H1 (cell line): Measurements from ENCODE around the gene ACBD6. TPM values are rescaled to one million over a fixed set of nuclear protein-coding genes. Genes with fewer than 3 reads are reported as not detected.

Source experiments
- ATF2 ChIP-seq: IDR thresholded peaks from 2 replicates; pipeline ENCODE4 v1.6.1; 2012; ENCODE audit warnings: low read length, inconsistent platforms
- CHD7 ChIP-seq: fragments of 300-600 bp; sonication (generic); IDR thresholded peaks from 2 replicates; pipeline ENCODE4 v1.7.1; 2012; ENCODE audit warnings: low read length, moderate library complexity, mild to moderate bottlenecking, inconsistent platforms; ENCODE audit not compliant: insufficient replicate concordance
- HDAC2 ChIP-seq, 2 experiments: fragments of 300-600 bp in 1 of 2; sonication (generic) in 1 of 2; IDR thresholded peaks; 2 replicates each; pipeline ENCODE4 v1.6.1; 2011 to 2012; ENCODE audit warnings: low read depth in 2 of 2, low read length in 2 of 2, mild to moderate bottlenecking in 2 of 2, moderate library complexity in 2 of 2, borderline replicate concordance in 1 of 2, inconsistent platforms in 1 of 2
- HDAC6 ChIP-seq: IDR thresholded peaks from one replicate; pipeline ENCODE4 v1.7.1; 2012; ENCODE audit warnings: low read depth, mild to moderate bottlenecking, inconsistent platforms, low read length, moderate library complexity
- KDM5A ChIP-seq: fragments of 200-600 bp; IDR thresholded peaks from 2 replicates; pipeline ENCODE4 v1.7.1; 2012; ENCODE audit warnings: mild to moderate bottlenecking, low read length, inconsistent platforms, mixed read lengths
- USF2 ChIP-seq: IDR thresholded peaks from 2 replicates; pipeline ENCODE4 v1.6.1; 2011; ENCODE audit warnings: low read length, improper control_type of control experiment
- polyA plus RNA-seq, 7 experiments: library from polyadenylated mRNA; depleted of rRNA in 3 of 7; stranded (reverse) in 5 of 7; unstranded in 2 of 7; fragments of >200 nt in 5 of 7; fragments of 200-250 nt in 2 of 7; gene quantifications; 1 replicate in 5 of 7; 2 replicates in 1 of 7; 4 replicates in 1 of 7; pipeline versions ENCODE4 v1.2.1 to v1.2.3, GENCODE V29; 2011 to 2013; ENCODE audit warnings: missing spikeins in 2 of 7, mixed read lengths in 2 of 7
- total RNA-seq: library from RNA; stranded (reverse); fragmentation: NEBNext Ultra II Directional; extraction: Animal tissue kit (Norgen Biotek cat#: 25700); gene quantifications from 2 replicates; pipeline ENCODE4 v1.2.1, GENCODE V29; 2021

Gene ACBD6
- total and polyA plus RNA-seq, 2 of the 8 experiments (the other 6 are each of a cell fraction or from before 2014, with no cell fraction given), result 52.0 to 67.7 TPM

GRCh38 chr1:180254854-180255253 is 247.5 kb downstream of the ACBD6 start (continued):
- TF ChIP-seq CHD7, result no peak
- TF ChIP-seq HDAC6, result no peak
- no peak for TF ChIP-seq ATF2
- no peak for TF ChIP-seq KDM5A
- TF ChIP-seq HDAC2 (IDR thresholded peaks at IDR 0.05; ENCODE audit: borderline replicate concordance in 1 of 2, low read depth in 2 of 2, low read length in 2 of 2), result no peak
- no peak for TF ChIP-seq USF2
- TF ChIP-seq, all 59 proteins: peak for 0
